Esophagus squamous epithelium (tissue), 4 donors: ENCODE results near the gene SCT.

Experiments used
- CTCF ChIP-seq, 6 experiments: fragments of 450-650 bp in 4 of 6; fragments of 200-600 bp in 2 of 6; sonication (generic) in 2 of 6; IDR thresholded peaks; one replicate each; pipeline ENCODE4 v1.5.1; 2016 to 2019; ENCODE audit warnings: antibody characterized with exemption in 6 of 6, mild to moderate bottlenecking in 4 of 6, moderate library complexity in 4 of 6
- POLR2A ChIP-seq, 4 donors: fragments of 450-650 bp; IDR thresholded peaks; one replicate each; pipeline ENCODE4 v1.6.1; 2017; ENCODE audit warnings: antibody characterized with exemption in 4 of 4, mild to moderate bottlenecking in 4 of 4, moderate library complexity in 3 of 4

- TF ChIP-seq POLR2A (IDR thresholded peaks at IDR 0.05) (no peak), CTCF (IDR thresholded peaks at IDR 0.05) (no peak)
Observed at GRCh38 chr11:616320-617198, 10.4 kb downstream of the SCT start.
